SU-DHL-6 (cell line): Measurements from ENCODE around the gene KLHL36.

Experiments
- CTCF ChIP-seq: fragments of 200-600 bp; sonication (generic); IDR thresholded peaks from one replicate; pipeline ENCODE4 v1.5.1; 2017; ENCODE audit warnings: antibody characterized with exemption, mild to moderate bottlenecking, low read length, moderate library complexity; ENCODE audit not compliant: insufficient read depth, poor library complexity, severe bottlenecking
- EZH2phosphoT487 ChIP-seq: fragments of 200-600 bp; sonication (generic), shearing (Covaris generic); conservative IDR thresholded peaks from 2 replicates; pipeline ENCODE4 v1.6.1; 2018; ENCODE audit warnings: mild to moderate bottlenecking, antibody characterized with exemption, low read length, moderate library complexity, mixed read lengths

GRCh38 chr16:84687715-84688114, 39.4 kb downstream of the KLHL36 start:
- TF ChIP-seq CTCF (no peak), EZH2phosphoT487 (no peak)
